Ishikawa (cell line): Measurements from ENCODE around the gene TCEA3.
A peak's percentile ranks its signal among the peaks of the same experiment; 100 is the strongest.

Experiments used
- CEBPB ChIP-seq: IDR thresholded peaks from 2 replicates; pipeline ENCODE4 v1.6.1; 2012
- CREB1 ChIP-seq: IDR thresholded peaks from 2 replicates; pipeline ENCODE4 v1.6.1; 2012; ENCODE audit warnings: low read depth
- EGR1 ChIP-seq: IDR thresholded peaks from 2 replicates; pipeline ENCODE4 v1.6.1; 2012
- EP300 ChIP-seq: IDR thresholded peaks from 2 replicates; pipeline ENCODE4 v1.6.1; 2012; ENCODE audit warnings: borderline replicate concordance
- FOXM1 ChIP-seq: IDR thresholded peaks from 2 replicates; pipeline ENCODE4 v1.6.1; 2012; ENCODE audit warnings: low read depth, borderline replicate concordance
- NFIC ChIP-seq: IDR thresholded peaks from 2 replicates; pipeline ENCODE4 v1.6.1; 2012
- RAD21 ChIP-seq: IDR thresholded peaks from 2 replicates; pipeline ENCODE4 v1.6.1; 2012; ENCODE audit warnings: low read depth
- TAF1 ChIP-seq: IDR thresholded peaks from 2 replicates; pipeline ENCODE4 v1.6.1; 2012; ENCODE audit warnings: low read depth, mild to moderate bottlenecking
- TCF12 ChIP-seq: IDR thresholded peaks from 2 replicates; pipeline ENCODE4 v1.6.1; 2012; ENCODE audit warnings: low read depth
- TEAD4 ChIP-seq: IDR thresholded peaks from 2 replicates; pipeline ENCODE4 v1.6.1; 2012
- YY1 ChIP-seq: IDR thresholded peaks from 2 replicates; pipeline ENCODE4 v1.6.1; 2012; ENCODE audit warnings: low read depth
- ZBTB7A ChIP-seq: IDR thresholded peaks from 2 replicates; pipeline ENCODE4 v1.6.1; 2012; ENCODE audit warnings: low read depth
- TF ChIP-seq, protein P1 (sequence below): IDR thresholded peaks from 2 replicates; pipeline ENCODE4 v1.6.1; 2012
- TF ChIP-seq, protein P2 (sequence below): IDR thresholded peaks from 2 replicates; pipeline ENCODE4 v1.6.1; 2012
- TF ChIP-seq, protein P3 (sequence below): IDR thresholded peaks from 2 replicates; pipeline ENCODE4 v1.6.1; 2012; ENCODE audit warnings: low read depth, mild to moderate bottlenecking

The TCEA3 gene

DNA sequence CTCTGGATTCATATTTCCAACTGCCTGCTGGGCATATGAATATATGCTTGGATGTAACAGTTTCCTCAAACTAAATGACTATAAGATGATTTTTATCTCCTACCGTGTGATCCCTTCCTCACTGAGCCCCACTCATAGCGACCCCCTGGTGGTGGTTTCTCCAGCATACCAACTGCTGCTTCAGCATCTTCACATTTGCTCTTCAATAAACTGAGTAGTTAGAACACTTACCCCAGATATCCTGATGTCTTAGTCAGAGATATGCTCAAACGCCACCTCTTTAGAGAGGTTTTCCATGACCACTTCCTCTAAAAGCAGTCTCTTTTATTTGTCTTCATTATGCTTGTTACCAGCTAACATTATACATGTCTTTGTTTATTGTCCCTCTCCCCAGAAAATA lies 70.3 kb downstream of the TCEA3 start:
- no peak for TF ChIP-seq YY1
- no peak for TF ChIP-seq RAD21
- TF ChIP-seq EP300 = no peak
- TF ChIP-seq, protein P1, sequence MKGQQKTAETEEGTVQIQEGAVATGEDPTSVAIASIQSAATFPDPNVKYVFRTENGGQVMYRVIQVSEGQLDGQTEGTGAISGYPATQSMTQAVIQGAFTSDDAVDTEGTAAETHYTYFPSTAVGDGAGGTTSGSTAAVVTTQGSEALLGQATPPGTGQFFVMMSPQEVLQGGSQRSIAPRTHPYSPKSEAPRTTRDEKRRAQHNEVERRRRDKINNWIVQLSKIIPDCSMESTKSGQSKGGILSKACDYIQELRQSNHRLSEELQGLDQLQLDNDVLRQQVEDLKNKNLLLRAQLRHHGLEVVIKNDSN = no peak
- TF ChIP-seq ZBTB7A = no peak
- TF ChIP-seq FOXM1 = no peak
- no peak for TF ChIP-seq NFIC
- no peak for TF ChIP-seq TEAD4
- TF ChIP-seq, protein P2, sequence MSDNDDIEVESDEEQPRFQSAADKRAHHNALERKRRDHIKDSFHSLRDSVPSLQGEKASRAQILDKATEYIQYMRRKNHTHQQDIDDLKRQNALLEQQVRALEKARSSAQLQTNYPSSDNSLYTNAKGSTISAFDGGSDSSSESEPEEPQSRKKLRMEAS = no peak

DNA sequence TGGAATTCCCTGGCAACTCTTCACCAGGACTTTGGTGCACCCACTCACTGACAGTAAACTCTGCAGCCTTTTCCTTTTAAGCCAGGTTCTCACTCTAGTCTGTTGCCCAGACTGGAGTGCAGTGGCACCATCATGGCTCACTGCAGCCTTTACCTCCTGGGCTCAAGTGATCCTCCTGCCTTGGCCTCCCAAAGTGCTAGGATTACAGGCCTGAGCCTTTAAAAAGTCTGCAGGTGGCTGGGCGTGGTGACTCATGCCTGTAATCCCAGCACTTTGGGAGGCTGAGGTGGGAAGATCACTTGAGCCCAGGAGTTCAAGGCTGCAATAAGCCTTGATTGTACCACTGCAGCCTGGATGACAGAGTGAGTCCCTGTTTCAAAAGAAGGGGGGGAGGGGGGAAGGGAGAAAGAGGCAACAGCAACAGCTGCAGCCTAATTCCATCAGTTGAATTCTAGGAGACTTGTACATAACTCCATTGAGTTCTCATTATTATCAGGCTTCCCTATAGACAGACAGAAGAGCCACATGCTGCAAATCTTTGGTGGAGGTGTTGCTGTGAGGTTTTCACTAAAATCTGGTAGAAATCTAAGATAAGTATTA lies 72.4 kb downstream of the TCEA3 start:
- TF ChIP-seq, protein P1 = no peak

DNA sequence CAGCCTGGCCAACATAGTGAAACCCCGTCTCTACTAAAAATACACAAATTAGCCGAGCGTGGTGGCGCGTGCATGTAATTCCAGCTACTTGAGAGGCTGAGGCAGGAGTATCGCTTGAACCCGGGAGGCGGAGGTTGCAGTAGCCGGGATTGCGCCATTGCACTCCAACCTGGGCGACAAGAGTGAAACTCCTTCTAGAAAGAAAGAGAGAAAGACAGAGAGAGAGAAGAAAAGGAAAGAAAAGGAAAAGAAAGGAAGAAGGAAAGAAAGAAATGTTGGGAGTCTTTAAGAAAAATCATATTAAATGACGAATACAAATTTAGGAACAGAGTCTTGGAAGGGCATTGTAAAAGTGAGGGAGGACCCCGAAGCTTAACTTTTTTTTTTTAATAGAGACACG lies 78.6 kb downstream of the TCEA3 start:
- TF ChIP-seq, protein P1 = no peak
- no peak for TF ChIP-seq TEAD4
- no peak for TF ChIP-seq YY1
- no peak for TF ChIP-seq RAD21
- no peak for TF ChIP-seq CREB1
- no peak for TF ChIP-seq ZBTB7A
- no peak for TF ChIP-seq TAF1
- TF ChIP-seq CEBPB = no peak

DNA sequence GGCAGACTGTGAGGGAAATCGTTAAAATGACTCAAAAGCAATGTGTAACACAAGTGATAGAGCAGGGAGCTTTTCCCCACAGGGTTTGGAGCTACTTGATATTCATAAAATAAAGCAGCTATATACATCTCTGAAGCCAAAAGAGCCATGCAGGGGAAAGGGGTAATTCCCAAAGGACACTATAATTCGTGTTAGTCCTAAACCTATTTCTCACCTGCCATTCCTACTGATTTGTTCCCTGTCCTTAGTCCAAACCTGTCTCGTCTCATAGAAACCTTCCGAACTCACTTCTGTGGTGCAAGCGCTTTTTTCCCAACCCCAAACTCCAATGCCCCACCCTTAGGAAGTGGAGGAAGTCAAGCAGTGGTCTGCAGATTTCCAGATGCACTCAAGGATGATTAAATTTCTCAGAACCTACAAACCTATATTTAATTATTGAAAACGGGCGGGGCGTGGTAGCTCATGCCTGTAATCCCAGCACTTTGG lies 79.5 kb downstream of the TCEA3 start:
- TF ChIP-seq CEBPB (no peak), TEAD4 (no peak), FOXM1 (no peak), ZBTB7A (no peak), CREB1 (no peak), NFIC (no peak), YY1 (no peak), TAF1 (no peak), EP300 (no peak), EGR1 (no peak), TCF12 (no peak)
- TF ChIP-seq, protein P1 = no peak
- TF ChIP-seq, protein P3, sequence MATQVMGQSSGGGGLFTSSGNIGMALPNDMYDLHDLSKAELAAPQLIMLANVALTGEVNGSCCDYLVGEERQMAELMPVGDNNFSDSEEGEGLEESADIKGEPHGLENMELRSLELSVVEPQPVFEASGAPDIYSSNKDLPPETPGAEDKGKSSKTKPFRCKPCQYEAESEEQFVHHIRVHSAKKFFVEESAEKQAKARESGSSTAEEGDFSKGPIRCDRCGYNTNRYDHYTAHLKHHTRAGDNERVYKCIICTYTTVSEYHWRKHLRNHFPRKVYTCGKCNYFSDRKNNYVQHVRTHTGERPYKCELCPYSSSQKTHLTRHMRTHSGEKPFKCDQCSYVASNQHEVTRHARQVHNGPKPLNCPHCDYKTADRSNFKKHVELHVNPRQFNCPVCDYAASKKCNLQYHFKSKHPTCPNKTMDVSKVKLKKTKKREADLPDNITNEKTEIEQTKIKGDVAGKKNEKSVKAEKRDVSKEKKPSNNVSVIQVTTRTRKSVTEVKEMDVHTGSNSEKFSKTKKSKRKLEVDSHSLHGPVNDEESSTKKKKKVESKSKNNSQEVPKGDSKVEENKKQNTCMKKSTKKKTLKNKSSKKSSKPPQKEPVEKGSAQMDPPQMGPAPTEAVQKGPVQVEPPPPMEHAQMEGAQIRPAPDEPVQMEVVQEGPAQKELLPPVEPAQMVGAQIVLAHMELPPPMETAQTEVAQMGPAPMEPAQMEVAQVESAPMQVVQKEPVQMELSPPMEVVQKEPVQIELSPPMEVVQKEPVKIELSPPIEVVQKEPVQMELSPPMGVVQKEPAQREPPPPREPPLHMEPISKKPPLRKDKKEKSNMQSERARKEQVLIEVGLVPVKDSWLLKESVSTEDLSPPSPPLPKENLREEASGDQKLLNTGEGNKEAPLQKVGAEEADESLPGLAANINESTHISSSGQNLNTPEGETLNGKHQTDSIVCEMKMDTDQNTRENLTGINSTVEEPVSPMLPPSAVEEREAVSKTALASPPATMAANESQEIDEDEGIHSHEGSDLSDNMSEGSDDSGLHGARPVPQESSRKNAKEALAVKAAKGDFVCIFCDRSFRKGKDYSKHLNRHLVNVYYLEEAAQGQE = no peak
- TF ChIP-seq, protein P2 = no peak

DNA sequence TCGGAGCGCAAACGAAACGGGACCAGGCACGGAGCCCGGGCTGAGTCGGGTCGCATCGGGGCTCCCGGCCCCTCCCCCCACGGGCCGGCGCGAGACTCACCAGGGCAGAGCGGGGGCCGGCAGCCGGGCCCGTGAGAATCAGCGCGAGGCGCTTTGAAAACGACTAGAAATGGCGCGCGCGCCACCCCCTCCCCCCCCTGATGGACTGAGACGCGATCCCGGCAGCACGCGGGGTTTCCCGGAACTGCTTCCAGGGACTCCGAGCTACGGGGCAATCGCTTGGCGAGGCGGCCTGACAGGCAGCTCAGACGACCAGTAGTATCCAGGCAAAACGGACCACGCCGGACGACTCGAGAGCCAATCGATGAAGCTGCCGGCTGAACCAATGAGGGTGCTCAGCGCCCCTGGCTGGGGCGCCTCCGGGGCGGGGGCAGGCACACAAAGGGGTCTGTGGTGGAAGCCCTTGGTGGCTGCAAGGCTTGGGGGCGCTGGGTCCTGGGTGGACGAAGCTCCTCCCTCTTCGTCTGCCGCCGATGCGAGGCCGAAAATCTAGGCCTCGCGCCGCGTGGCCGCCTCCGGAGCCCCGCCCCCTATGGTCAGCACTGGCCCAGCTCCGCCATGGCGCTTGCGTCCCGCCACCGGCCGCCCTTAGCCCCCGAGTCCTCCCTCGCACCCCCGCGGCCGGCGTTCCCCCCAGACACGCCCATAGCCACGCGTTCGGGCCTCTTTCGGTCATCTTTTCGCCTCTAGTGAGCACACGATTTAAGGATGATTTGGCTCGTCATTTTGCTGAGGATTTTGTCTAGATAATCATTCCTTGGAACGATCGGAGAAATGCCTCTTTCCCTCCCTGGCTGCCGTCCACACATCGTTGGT lies 80.2 kb downstream of the TCEA3 start, which contains the start of gene HNRNPR:
TSS of gene HNRNPR (minus strand) at position 174 of the 876 bp plus-strand sequence. CDS start 3,276 bp downstream, outside the sequence.
- TF ChIP-seq, protein P2 = peak; percentile 85
- peak; percentile 48; the same call in 1 of the 2 replicates for TF ChIP-seq CREB1
- TF ChIP-seq TAF1 = peak; percentile 70
- TF ChIP-seq TCF12 = peak; percentile 34; the same call in 1 of the 2 replicates
- peak; percentile 26; the same call in 1 of the 2 replicates for TF ChIP-seq EP300
- TF ChIP-seq, protein P3 = peak; percentile 20; the same call in 1 of the 2 replicates
- peak; percentile 86 for TF ChIP-seq ZBTB7A
- no peak for TF ChIP-seq RAD21
- no peak for TF ChIP-seq NFIC
- TF ChIP-seq TEAD4 = peak; percentile 42; the same call in 1 of the 2 replicates
- peak; percentile 89 for TF ChIP-seq YY1
- TF ChIP-seq, protein P1 = peak; percentile 40
- peak; percentile 36; the same call in 1 of the 2 replicates for TF ChIP-seq EGR1
- no peak for TF ChIP-seq FOXM1
